ENCODE data around the gene CERKL.

GRCh38 chr2:181677912-181678586 lies 21.1 kb upstream of the CERKL start:
- no peak for TF ChIP-seq CTCF (conservative IDR thresholded peaks at IDR 0.05; ENCODE audit: low read length)
- TF ChIP-seq EZH2phosphoT487 (IDR thresholded peaks at IDR 0.05; ENCODE audit: borderline replicate concordance, low read depth, low read length) = no peak
